ENCODE measurements around the gene CAMK1. TPM values are rescaled to one million over a fixed set of nuclear protein-coding genes. Genes with fewer than 3 reads are reported as not detected.

The CAMK1 gene
- total and polyA plus RNA-seq, 2 donors (not counting 3 experiments of a cell fraction or from before 2014, with no cell fraction given): 23.5 to 28.4 TPM

- Histone ChIP-seq H3K27me3 (ENCODE audit: control insufficient read depth in 2 of 2, insufficient read depth in 2 of 2, low read length in 2 of 2) (no peaks in the 10 kb centered on the region), H2AFZ (ENCODE audit: low read depth, low read length) (no peak overlapping the region), H3K79me2 (ENCODE audit: control insufficient read depth, insufficient read depth, low read length) (no peaks in the 10 kb centered on the region), H3K4me2 (ENCODE audit: insufficient read depth, low read length) (no peak overlapping the region), H3K9me3 (replicated peaks; ENCODE audit: control insufficient read depth, insufficient read depth, low read length) (no peaks in the 10 kb centered on the region), H3K9ac (replicated peaks; ENCODE audit: extremely low read depth, insufficient read depth, low read length) (no peak overlapping the region), H3K4me3 (replicated peaks in 1 of 3; ENCODE audit: insufficient read depth in 1 of 3, low read depth in 1 of 3, low read length in 3 of 3) (no peak overlapping the region), H3K9me1 (replicated peaks; ENCODE audit: control insufficient read depth, extremely low read depth, insufficient read depth, low read length) (no peaks in the 10 kb centered on the region), H3K27ac (ENCODE audit: insufficient read depth, low read depth, low read length) (no peak overlapping the region), H3K4me1 (ENCODE audit: control insufficient read depth, extremely low read depth, insufficient read depth, low read length) (peaks cover 16% of the 10 kb centered on the region), H4K20me1 (replicated peaks; ENCODE audit: control insufficient read depth, extremely low read depth, insufficient read depth, low read length) (no peaks in the 10 kb centered on the region), H3K36me3 (ENCODE audit: control insufficient read depth in 2 of 2, extremely low read depth in 1 of 2, insufficient read depth in 2 of 2, low read length in 2 of 2) (peaks cover 37 to 84% of the 10 kb centered on the region in 2 experiments)
- POLR2A ChIA-PET: no interaction called here
- DNase-seq (ENCODE audit: low read depth, low spot score) (no peak), FAIRE-seq (no peak)
- intact Hi-C loops (cut with micrococcal nuclease) (no loop called here), dilution Hi-C loops (cut with MboI; ENCODE audit: extremely low pct_ligation_motif_present, low sequenced_read_pairs) (no loop called here)
- no TSS peak for BruUV-seq (replicated peaks)
- TF ChIP-seq POLR2AphosphoS5 (IDR thresholded peaks at IDR 0.05; ENCODE audit: insufficient read depth, low read depth, low read length) (no peak), POLR2A (IDR thresholded peaks at IDR 0.05; ENCODE audit: low read depth, low read length) (no peak), MAX (IDR thresholded peaks at IDR 0.05; ENCODE audit: insufficient read depth, insufficient read length) (no peak), CTCF (IDR thresholded peaks at IDR 0.05; ENCODE audit: extremely low read depth in 1 of 2, insufficient read depth in 1 of 2, low read depth in 1 of 2, low read length in 2 of 2) (no peak), FOS (IDR thresholded peaks at IDR 0.05; ENCODE audit: borderline replicate concordance, insufficient read depth, low read length) (no peak), GATA2 (IDR thresholded peaks at IDR 0.05; ENCODE audit: insufficient read depth, insufficient read length, low read depth, low read length) (no peak), EZH2 (IDR thresholded peaks at IDR 0.05; ENCODE audit: borderline replicate concordance, low read depth, low read length, severe bottlenecking) (no peak), JUN (IDR thresholded peaks at IDR 0.05; ENCODE audit: borderline replicate concordance, insufficient read depth, insufficient read length, low read depth) (no peak), MYC (IDR thresholded peaks at IDR 0.05; ENCODE audit: low read depth, low read length) (no peak)
- CTCF ChIA-PET: no interaction called here
Measured at GRCh38 chr3:9743548-9743947, 26.2 kb downstream of the CAMK1 start.
